WERI-Rb-1 (cell line): ENCODE measurements around the gene NFIX.

Experiments
- DNase-seq: peaks from one replicate; pipeline ENCODE4 v3.0.0-alpha.2; 2020
- H3K27ac ChIP-seq: fragments of 250-450 bp; sonication (Bioruptor Pico); 2 replicates; pipeline ENCODE4 v1.5.1; 2020; ENCODE audit warnings: mild to moderate bottlenecking, moderate library complexity
- H3K27me3 ChIP-seq: fragments of 250-450 bp; sonication (Bioruptor Pico); 2 replicates; pipeline ENCODE4 v1.5.1; 2021; ENCODE audit warnings: mild to moderate bottlenecking, low read depth, moderate library complexity; ENCODE audit not compliant: insufficient read depth, severe bottlenecking
- H3K36me3 ChIP-seq: fragments of 250-450 bp; sonication (Bioruptor Pico); 2 replicates; pipeline ENCODE4 v1.5.1; 2020; ENCODE audit warnings: mild to moderate bottlenecking, moderate library complexity
- H3K4me3 ChIP-seq: 2 replicates; pipeline ENCODE4 v1.5.1; 2011; ENCODE audit warnings: low read depth, mild to moderate bottlenecking, control low read depth, low read length
- H3K9me3 ChIP-seq: fragments of 250-450 bp; sonication (Bioruptor Pico); 2 replicates; pipeline ENCODE4 v1.5.1; 2021; ENCODE audit warnings: mild to moderate bottlenecking, moderate library complexity; ENCODE audit not compliant: severe bottlenecking
- TF ChIP-seq, protein P1 (sequence below): IDR thresholded peaks from 2 replicates; pipeline ENCODE4 v1.5.1; 2011; ENCODE audit warnings: low read depth, mild to moderate bottlenecking, control low read depth, inconsistent platforms, low read length

Gene NFIX

DNA sequence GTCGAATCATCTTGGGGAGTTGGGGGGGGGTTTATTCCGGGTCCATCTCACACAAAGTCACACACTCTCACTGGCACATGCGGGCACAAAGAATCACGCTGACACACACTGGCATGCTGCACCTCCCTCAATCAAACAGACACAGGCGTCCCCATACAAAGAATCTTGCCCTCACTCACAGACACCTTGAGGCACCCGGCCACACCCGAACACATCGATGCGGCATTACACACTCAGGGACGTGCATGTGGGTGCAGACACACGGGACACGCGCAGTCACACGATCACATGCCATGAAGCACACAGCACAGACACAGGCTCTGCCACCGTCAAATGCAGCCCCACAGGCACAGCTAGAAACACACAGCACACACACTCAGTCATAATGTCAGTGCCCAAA lies 7.8 kb downstream of the NFIX start:
- no peaks in the 10 kb centered on the region for H3K36me3 ChIP-seq
- H3K27me3 ChIP-seq: no peaks in the 10 kb centered on the region
- H3K4me3 ChIP-seq: no peak overlapping the region
- DNase-seq: no peak
- H3K9me3 ChIP-seq: no peaks in the 10 kb centered on the region
- H3K27ac ChIP-seq: no peak overlapping the region
- TF ChIP-seq, protein P1, sequence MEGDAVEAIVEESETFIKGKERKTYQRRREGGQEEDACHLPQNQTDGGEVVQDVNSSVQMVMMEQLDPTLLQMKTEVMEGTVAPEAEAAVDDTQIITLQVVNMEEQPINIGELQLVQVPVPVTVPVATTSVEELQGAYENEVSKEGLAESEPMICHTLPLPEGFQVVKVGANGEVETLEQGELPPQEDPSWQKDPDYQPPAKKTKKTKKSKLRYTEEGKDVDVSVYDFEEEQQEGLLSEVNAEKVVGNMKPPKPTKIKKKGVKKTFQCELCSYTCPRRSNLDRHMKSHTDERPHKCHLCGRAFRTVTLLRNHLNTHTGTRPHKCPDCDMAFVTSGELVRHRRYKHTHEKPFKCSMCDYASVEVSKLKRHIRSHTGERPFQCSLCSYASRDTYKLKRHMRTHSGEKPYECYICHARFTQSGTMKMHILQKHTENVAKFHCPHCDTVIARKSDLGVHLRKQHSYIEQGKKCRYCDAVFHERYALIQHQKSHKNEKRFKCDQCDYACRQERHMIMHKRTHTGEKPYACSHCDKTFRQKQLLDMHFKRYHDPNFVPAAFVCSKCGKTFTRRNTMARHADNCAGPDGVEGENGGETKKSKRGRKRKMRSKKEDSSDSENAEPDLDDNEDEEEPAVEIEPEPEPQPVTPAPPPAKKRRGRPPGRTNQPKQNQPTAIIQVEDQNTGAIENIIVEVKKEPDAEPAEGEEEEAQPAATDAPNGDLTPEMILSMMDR: no peak

DNA sequence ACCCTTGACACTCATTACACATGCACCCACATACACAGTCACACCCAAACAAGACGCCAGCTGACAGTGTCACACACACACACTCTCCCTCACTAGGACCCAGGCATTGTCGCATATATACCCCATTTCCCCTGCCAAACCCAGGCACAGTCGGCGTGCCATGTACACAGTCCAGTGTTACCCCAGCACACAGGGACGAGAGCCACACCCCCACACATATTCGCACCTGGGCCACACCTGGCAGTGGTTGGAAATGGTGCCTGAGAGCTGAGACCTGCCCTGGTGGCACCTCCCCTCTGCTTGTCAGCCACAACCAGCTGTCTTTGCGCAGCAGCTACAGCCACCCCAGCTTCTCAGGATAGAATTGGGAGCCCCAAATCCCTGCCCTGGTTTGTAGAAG lies 9.0 kb downstream of the NFIX start:
- no peaks in the 10 kb centered on the region for H3K27me3 ChIP-seq
- TF ChIP-seq, protein P1: no peak

DNA sequence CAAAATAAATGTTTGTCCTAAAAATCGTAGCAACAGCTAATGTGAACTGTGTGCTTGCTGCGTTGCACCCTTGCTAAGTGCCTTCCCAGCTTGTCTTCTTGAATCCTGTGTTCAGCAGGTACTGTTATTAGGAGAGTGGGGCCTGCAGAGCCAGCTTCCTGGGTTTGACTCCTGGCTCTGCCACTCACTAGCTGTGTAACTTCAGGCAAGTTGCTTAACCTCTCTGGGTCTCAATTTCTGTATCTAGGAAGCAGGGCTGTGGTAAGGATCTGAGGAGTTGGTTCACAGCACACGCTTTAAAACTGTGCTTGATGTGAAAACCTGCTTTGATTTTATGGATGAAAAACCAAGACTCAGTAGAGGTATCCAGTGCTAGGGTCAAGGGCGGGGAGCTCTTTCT lies 10.0 kb downstream of the NFIX start:
- TF ChIP-seq, protein P1: no peak
- no peaks in the 10 kb centered on the region for H3K27me3 ChIP-seq
- no peak overlapping the region for H3K27ac ChIP-seq
- H3K9me3 ChIP-seq: no peaks in the 10 kb centered on the region
- H3K36me3 ChIP-seq: no peaks in the 10 kb centered on the region
- no peak overlapping the region for H3K4me3 ChIP-seq
- no peak for DNase-seq

More for the DNA sequence above, 9.0 kb downstream of the NFIX start:
- Histone ChIP-seq H3K4me3 (no peak overlapping the region), H3K9me3 (no peaks in the 10 kb centered on the region), H3K27ac (no peak overlapping the region), H3K36me3 (no peaks in the 10 kb centered on the region)
- DNase-seq: no peak

DNA sequence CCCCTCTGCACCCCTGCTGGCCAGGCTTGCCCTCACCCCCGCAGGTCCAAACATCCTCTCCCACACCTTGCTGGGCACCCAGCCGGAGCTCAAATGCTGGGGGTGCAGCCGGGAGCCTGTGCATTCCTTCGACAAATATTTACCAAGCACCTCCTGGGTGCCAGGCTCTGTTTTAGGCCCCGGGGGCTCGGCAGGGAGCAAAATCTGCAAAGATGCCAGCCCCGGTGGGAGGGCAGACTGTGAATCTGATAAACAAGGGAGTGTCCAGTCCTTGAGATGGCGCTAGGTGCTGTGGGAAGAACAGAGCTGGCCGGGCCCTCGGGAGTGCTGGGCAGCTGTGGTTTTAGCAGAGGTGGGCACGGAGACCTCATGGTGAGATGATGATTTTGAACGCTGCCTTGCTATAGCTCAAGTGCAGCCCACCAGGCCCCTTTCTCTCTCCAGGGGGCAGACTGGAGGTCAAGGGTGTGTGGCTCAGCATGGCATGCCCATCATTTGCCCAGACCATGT lies 10.6 kb downstream of the NFIX start:
- TF ChIP-seq, protein P1: no peak
- H3K36me3 ChIP-seq: no peaks in the 10 kb centered on the region
- H3K9me3 ChIP-seq: no peaks in the 10 kb centered on the region
- no peak overlapping the region for H3K27ac ChIP-seq
- DNase-seq: no peak
- no peaks in the 10 kb centered on the region for H3K27me3 ChIP-seq
- no peak overlapping the region for H3K4me3 ChIP-seq

DNA sequence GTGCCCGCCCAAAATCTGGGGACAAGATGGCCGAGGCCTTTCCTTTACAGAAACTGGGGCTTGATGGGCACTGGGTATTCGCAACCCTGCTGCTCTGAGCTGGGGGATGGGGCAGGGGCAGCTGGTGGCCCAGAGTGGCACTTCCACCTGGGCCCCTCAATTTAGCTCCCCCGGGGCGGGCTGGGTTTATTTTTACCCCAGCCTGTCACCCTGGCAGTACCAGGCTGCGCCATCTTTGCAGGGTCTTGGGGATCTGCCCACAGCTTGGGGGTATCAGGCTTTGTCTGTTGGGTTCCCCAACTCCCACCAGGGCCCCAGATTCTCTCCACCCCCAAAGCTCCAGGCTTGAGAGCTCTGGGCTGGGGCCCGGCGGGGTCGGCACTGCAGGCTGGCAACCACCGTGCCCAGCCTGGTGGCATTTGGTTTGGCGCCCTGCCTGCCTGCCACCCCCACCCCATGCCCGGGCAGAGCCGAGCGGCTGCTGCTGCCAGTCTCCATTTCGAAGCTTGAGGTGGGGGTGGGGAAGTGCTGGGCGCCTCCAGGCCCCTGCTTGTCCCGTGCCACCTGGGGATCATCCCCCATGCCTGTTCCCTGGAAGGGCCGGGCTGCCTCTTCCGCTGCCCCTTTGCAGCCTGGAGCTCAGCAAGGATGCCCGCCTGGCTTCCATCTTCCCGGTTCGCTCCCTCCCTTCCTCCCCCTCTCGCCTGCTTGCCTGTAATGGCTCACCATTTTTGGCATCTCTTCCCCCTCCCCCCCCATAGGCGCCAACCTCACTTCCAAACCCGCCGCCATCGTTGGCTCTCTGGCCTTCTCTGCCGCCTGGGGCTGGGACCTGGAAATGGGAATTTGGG lies 11.4 kb downstream of the NFIX start:
- H3K4me3 ChIP-seq: no peak overlapping the region
- H3K27ac ChIP-seq: no peak overlapping the region
- H3K9me3 ChIP-seq: no peaks in the 10 kb centered on the region
- TF ChIP-seq, protein P1: no peak
- DNase-seq: no peak
- H3K36me3 ChIP-seq: no peaks in the 10 kb centered on the region
- H3K27me3 ChIP-seq: no peaks in the 10 kb centered on the region
